ENCODE results near the gene COX6B1.

DNA sequence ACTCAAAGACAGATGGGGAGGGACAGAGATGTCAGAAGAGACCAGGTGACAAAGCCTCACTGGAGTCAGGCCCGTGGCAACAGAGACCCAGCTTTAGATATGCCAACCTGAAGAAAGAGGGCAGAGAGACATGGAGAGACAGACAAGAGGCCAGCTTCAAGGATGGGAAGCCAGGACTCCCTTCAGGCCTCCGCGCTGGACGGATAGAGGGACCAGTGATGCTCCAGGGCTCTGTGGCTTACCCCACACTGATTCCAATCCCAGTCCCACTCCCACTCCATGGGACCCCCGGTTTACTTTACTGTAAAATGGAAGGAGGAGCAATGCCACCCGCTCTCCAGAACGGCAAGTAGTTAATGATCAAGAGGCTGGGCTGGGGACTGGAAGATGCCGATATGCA lies 8.3 kb upstream of the COX6B1 start:
- TF ChIP-seq, protein P1, sequence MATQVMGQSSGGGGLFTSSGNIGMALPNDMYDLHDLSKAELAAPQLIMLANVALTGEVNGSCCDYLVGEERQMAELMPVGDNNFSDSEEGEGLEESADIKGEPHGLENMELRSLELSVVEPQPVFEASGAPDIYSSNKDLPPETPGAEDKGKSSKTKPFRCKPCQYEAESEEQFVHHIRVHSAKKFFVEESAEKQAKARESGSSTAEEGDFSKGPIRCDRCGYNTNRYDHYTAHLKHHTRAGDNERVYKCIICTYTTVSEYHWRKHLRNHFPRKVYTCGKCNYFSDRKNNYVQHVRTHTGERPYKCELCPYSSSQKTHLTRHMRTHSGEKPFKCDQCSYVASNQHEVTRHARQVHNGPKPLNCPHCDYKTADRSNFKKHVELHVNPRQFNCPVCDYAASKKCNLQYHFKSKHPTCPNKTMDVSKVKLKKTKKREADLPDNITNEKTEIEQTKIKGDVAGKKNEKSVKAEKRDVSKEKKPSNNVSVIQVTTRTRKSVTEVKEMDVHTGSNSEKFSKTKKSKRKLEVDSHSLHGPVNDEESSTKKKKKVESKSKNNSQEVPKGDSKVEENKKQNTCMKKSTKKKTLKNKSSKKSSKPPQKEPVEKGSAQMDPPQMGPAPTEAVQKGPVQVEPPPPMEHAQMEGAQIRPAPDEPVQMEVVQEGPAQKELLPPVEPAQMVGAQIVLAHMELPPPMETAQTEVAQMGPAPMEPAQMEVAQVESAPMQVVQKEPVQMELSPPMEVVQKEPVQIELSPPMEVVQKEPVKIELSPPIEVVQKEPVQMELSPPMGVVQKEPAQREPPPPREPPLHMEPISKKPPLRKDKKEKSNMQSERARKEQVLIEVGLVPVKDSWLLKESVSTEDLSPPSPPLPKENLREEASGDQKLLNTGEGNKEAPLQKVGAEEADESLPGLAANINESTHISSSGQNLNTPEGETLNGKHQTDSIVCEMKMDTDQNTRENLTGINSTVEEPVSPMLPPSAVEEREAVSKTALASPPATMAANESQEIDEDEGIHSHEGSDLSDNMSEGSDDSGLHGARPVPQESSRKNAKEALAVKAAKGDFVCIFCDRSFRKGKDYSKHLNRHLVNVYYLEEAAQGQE (IDR thresholded peaks at IDR 0.05; ENCODE audit: low read depth): no peak
- no peak for TF ChIP-seq EP300 (IDR thresholded peaks at IDR 0.05; ENCODE audit: borderline replicate concordance)
- TF ChIP-seq FOXM1 (IDR thresholded peaks at IDR 0.05; ENCODE audit: borderline replicate concordance, low read depth): no peak
- TF ChIP-seq CREB1 (IDR thresholded peaks at IDR 0.05; ENCODE audit: low read depth): no peak

Measured in Ishikawa (cell line).